A673 (cell line): ENCODE measurements around the gene GNRH2.

ENCODE experiments used
- EZH2 ChIP-seq: fragments of 200-600 bp; sonication (generic); IDR thresholded peaks from 2 replicates; pipeline ENCODE4 v1.6.1; 2017; ENCODE audit warnings: borderline replicate concordance, low read depth, mild to moderate bottlenecking, mixed read lengths, antibody characterized with exemption, low read length; ENCODE audit not compliant: poor library complexity, severe bottlenecking
- TF ChIP-seq, protein P1 (sequence below): fragments of 300-800, 200-600 bp; sonication (generic); conservative IDR thresholded peaks from 2 replicates; pipeline ENCODE4 v1.5.1; 2017; ENCODE audit warnings: low read depth, mild to moderate bottlenecking, antibody characterized with exemption, low read length, moderate library complexity, mixed read lengths

DNA sequence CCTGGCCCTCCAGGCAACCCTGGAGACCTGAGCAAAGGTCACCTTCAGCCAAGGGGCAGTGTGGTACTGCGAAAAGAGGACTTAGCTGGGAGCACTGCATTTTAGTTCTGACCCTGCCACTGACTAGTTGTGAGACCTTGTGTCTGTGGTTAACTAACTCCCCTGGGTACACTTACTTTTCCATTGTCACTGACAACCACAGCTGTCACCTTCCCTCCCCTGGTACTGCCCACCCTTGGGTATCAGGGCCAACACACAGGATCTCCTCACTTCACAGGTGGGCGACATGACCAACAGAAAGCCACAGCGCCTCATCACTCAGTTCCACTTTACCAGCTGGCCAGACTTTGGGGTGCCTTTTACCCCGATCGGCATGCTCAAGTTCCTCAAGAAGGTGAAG, 21.6 kb upstream of the GNRH2 start:
- TF ChIP-seq, protein P1, sequence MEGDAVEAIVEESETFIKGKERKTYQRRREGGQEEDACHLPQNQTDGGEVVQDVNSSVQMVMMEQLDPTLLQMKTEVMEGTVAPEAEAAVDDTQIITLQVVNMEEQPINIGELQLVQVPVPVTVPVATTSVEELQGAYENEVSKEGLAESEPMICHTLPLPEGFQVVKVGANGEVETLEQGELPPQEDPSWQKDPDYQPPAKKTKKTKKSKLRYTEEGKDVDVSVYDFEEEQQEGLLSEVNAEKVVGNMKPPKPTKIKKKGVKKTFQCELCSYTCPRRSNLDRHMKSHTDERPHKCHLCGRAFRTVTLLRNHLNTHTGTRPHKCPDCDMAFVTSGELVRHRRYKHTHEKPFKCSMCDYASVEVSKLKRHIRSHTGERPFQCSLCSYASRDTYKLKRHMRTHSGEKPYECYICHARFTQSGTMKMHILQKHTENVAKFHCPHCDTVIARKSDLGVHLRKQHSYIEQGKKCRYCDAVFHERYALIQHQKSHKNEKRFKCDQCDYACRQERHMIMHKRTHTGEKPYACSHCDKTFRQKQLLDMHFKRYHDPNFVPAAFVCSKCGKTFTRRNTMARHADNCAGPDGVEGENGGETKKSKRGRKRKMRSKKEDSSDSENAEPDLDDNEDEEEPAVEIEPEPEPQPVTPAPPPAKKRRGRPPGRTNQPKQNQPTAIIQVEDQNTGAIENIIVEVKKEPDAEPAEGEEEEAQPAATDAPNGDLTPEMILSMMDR, result no peak
- no peak for TF ChIP-seq EZH2
